Liver (tissue), 3 donors: ENCODE measurements around the gene ST6GALNAC5.

Source experiments
- ATF3 ChIP-seq: IDR thresholded peaks from 2 replicates; pipeline ENCODE4 v1.6.1; 2016; ENCODE audit warnings: antibody characterized with exemption
- CTCF ChIP-seq: fragments of 150-350 bp; IDR thresholded peaks from 2 replicates; pipeline ENCODE4 v1.5.1; 2017; ENCODE audit warnings: improper control_type of control experiment, low read depth, low read length; ENCODE audit not compliant: missing input control
- EGR1 ChIP-seq, 2 donors: IDR thresholded peaks; 2 replicates each; pipeline ENCODE4 v1.6.1; 2016 to 2018; ENCODE audit warnings: antibody characterized with exemption in 2 of 2, low read depth in 2 of 2
- GABPA ChIP-seq, 2 donors: IDR thresholded peaks in 1 of 2; conservative IDR thresholded peaks in 1 of 2; 2 replicates each; pipeline ENCODE4 v1.6.1; 2016; ENCODE audit warnings: antibody characterized with exemption in 2 of 2, mild to moderate bottlenecking in 1 of 2, moderate library complexity in 1 of 2
- JUND ChIP-seq, 2 donors: IDR thresholded peaks; 2 replicates each; pipeline ENCODE4 v1.6.1; 2016; ENCODE audit warnings: antibody characterized with exemption in 2 of 2
- NR2F2 ChIP-seq: IDR thresholded peaks from 2 replicates; pipeline ENCODE4 v1.6.1; 2016; ENCODE audit warnings: antibody characterized with exemption
- RAD21 ChIP-seq, 2 donors: IDR thresholded peaks; 2 replicates each; pipeline ENCODE4 v1.6.1; 2016; ENCODE audit warnings: antibody characterized with exemption in 2 of 2, mild to moderate bottlenecking in 2 of 2
- RXRA ChIP-seq, 2 donors: IDR thresholded peaks; 2 replicates each; pipeline ENCODE4 v1.6.1; 2017 to 2018; ENCODE audit warnings: antibody characterized with exemption in 2 of 2, mild to moderate bottlenecking in 1 of 2
- SP1 ChIP-seq: IDR thresholded peaks from 2 replicates; pipeline ENCODE4 v1.6.1; 2018; ENCODE audit warnings: antibody characterized with exemption, mild to moderate bottlenecking
- TAF1 ChIP-seq: conservative IDR thresholded peaks from 2 replicates; pipeline ENCODE4 v1.6.1; 2016; ENCODE audit warnings: antibody characterized with exemption, mild to moderate bottlenecking
- YY1 ChIP-seq: IDR thresholded peaks from 2 replicates; pipeline ENCODE4 v1.6.1; 2016; ENCODE audit warnings: antibody characterized with exemption, mild to moderate bottlenecking
- TF ChIP-seq, protein P1 (sequence below): IDR thresholded peaks from 2 replicates; pipeline ENCODE4 v1.6.1; 2016; ENCODE audit warnings: antibody characterized with exemption
- TF ChIP-seq, protein P2 (sequence below): IDR thresholded peaks from 2 replicates; pipeline ENCODE4 v1.6.1; 2016; ENCODE audit warnings: antibody characterized with exemption, mild to moderate bottlenecking
- donor health status: healthy.
- donor health status: healthy.

- TF ChIP-seq GABPA (IDR thresholded peaks at IDR 0.05 in 1 of 2, conservative IDR thresholded peaks at IDR 0.05 in 1 of 2): no peak
- TF ChIP-seq CTCF: no peak
- no peak for TF ChIP-seq TAF1
- TF ChIP-seq SP1: no peak
- peak in 1 of 2 donors; percentile 46 for TF ChIP-seq JUND (IDR thresholded peaks at IDR 0.05)
- TF ChIP-seq RAD21 (IDR thresholded peaks at IDR 0.05): peak in 1 of 2 donors; percentile 12
- TF ChIP-seq, protein P1, sequence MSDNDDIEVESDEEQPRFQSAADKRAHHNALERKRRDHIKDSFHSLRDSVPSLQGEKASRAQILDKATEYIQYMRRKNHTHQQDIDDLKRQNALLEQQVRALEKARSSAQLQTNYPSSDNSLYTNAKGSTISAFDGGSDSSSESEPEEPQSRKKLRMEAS: no peak
- TF ChIP-seq YY1: no peak
- no peak for TF ChIP-seq ATF3
- TF ChIP-seq, protein P2, sequence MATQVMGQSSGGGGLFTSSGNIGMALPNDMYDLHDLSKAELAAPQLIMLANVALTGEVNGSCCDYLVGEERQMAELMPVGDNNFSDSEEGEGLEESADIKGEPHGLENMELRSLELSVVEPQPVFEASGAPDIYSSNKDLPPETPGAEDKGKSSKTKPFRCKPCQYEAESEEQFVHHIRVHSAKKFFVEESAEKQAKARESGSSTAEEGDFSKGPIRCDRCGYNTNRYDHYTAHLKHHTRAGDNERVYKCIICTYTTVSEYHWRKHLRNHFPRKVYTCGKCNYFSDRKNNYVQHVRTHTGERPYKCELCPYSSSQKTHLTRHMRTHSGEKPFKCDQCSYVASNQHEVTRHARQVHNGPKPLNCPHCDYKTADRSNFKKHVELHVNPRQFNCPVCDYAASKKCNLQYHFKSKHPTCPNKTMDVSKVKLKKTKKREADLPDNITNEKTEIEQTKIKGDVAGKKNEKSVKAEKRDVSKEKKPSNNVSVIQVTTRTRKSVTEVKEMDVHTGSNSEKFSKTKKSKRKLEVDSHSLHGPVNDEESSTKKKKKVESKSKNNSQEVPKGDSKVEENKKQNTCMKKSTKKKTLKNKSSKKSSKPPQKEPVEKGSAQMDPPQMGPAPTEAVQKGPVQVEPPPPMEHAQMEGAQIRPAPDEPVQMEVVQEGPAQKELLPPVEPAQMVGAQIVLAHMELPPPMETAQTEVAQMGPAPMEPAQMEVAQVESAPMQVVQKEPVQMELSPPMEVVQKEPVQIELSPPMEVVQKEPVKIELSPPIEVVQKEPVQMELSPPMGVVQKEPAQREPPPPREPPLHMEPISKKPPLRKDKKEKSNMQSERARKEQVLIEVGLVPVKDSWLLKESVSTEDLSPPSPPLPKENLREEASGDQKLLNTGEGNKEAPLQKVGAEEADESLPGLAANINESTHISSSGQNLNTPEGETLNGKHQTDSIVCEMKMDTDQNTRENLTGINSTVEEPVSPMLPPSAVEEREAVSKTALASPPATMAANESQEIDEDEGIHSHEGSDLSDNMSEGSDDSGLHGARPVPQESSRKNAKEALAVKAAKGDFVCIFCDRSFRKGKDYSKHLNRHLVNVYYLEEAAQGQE: no peak
- no peak for TF ChIP-seq EGR1 (IDR thresholded peaks at IDR 0.05; ENCODE audit: low read depth in 2 of 2)
- no peak for TF ChIP-seq RXRA (IDR thresholded peaks at IDR 0.05)
- TF ChIP-seq NR2F2: no peak
These were observed 163.9 kb downstream of the ST6GALNAC5 start for GRCh38 chr1:77031106-77031662.
